Bronchus fibroblast of lung (primary cell): ENCODE results near the gene AMER3. TPM values are rescaled to one million over a fixed set of nuclear protein-coding genes. Genes with fewer than 3 reads are reported as not detected.

Source experiments
- total RNA-seq: library from RNA; depleted of rRNA; stranded (reverse); fragments of >200 nt; gene quantifications from 2 replicates; pipeline ENCODE4 v1.2.3, GENCODE V29; 2015

The AMER3 gene, protein sequence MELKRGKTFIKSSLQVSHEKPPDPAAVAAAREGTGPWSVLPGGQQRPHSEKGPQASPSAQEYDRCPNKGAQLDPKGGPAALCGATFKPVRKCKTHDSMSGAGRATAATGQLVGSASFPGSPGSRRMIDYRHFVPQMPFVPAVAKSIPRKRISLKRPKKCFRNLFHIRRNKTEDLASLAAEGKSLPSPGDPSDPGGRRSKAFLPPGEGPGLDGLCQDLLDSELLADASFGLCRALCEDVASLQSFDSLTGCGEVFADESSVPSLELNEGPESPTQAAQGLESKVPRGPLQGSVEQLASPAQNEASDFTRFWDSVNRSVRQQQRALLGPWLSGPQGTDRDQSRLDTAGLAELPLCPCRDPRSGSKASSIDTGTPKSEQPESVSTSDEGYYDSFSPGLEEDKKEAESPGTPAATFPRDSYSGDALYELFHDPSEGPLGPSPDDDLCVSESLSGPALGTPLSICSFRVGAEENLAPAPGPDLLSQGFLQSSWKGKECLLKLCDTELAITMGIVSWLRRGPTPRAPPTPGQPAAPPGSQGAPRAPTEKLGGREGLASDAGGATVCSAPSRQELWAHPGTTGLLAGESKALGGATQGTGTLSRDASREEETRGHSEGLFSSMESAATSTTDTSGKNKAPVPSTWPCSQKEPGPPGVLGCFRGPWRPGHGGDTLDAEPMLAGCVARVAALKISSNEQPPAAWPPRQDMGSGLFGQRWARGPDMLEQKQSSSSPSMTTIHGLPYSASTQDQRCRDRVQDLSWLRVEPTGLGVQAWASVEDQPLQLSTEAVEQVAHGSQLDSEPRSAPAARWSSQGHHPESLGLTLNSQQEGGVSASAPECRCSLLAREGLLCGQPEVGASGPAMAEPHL
- not detected in 2 replicates for total RNA-seq

DNA sequence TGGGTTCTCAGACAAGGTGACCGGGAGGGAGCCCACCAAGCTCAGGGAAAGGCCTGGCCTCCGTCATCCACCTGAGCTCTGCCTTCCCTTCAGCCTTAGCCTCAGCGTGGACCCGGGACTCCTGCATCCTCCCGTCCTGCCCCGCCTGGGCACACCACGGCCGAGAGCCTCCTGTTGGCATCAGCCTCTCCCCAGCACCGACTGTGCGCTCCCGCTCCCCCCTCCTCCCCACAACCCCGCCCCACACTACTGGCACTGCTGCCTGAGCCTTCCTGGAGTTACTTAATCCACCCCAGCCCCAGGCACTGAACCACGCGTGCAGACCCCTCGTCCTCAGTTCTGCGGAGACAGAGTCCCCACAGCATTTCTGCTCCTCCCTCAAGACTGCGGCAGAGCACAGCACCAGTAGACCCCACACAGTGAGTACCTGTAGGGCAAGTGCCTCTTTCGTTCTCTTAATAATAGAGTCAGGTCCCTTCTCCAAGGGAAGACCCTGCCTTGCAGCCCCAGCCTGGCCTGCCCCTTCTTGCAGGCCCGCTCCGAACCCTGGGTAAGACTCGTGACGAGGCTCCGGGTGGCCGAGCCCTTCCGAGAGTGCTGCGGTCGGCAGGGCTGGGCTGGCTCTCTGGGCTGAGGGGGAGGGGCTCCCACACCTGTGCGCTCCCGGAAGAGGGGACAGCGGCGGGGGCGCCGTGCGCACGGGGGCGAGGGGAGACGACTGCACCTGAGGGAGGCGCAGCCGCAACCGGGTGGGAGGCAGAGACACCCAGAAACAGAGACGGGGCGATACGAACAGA is at the start of gene AMER3:
Gene AMER3 (plus strand): TSS at position 285 of the 797 bp plus-strand sequence. CDS start 6,533 bp downstream, outside the sequence.

DNA sequence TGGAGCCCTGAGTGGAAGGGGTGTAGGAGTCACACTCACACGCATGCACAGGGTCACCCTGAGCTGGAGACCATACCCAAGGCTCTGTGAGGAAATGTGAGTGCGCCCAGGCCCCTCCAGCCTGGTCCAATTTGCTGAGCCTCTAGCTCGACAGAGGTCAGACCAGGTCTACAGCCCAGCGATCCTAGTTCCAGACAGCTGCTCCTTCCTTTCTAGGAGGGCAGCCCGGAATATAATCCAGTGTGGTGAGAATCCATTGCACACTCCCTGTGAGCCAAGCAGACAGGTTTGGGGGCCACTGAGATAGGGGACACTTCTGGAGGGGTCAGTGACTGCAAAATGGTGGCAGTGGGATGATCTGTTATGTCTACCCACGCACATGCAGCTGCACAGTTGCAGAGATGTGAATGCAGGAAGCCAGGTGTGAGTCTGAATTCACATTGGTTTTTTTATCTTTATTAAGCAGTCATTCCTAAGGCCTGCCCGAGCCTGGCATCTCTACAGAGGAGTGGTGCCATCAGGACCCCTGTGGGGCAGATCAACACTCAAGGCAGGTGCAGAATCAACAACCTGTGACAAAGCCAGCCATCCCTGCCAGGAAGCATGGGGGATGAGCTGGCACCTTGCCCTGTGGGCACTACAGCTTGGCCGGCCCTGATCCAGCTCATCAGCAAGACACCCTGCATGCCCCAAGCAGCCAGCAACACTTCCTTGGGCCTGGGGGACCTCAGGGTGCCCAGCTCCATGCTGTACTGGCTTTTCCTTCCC is 26.6 kb upstream of the AMER3 start, which contains the start of gene GPR148:
Gene GPR148 (plus strand): TSS at position 522 of the 768 bp plus-strand sequence. CDS start 82 bp downstream, at position 604.

Other genes with a start within 250 kb of the AMER3 start
- gene POTEI, start 246.2 kb upstream of the AMER3 start, total RNA-seq = not detected in 2 replicates
- not detected in 2 replicates for gene CFC1B, start 234.3 kb upstream of the AMER3 start, total RNA-seq
- not detected in 2 replicates for gene CFC1, start 156.0 kb upstream of the AMER3 start, total RNA-seq
- gene POTEJ, start 144.1 kb upstream of the AMER3 start, total RNA-seq = not detected in 2 replicates
- not detected in 2 replicates for gene GPR148, start 26.5 kb upstream of the AMER3 start, total RNA-seq
- gene ARHGEF4, start 81.4 kb downstream of the AMER3 start, total RNA-seq = 1.6 and 2.7 TPM in 2 replicates